VCaP (cell line): Measurements from ENCODE around the gene PAK6.

Experiments
- H3K27ac ChIP-seq: fragments of 450-650 bp; 2 replicates; pipeline ENCODE4 v1.5.1; 2017
- CTCF ChIP-seq: fragments of 450-650 bp; conservative IDR thresholded peaks from 2 replicates; pipeline ENCODE4 v1.5.1; 2017; ENCODE audit warnings: mild to moderate bottlenecking, moderate library complexity

PAK6 gene

GRCh38 chr15:40286061-40286532, 47.2 kb downstream of the PAK6 start:
- no peak for TF ChIP-seq CTCF
- H3K27ac ChIP-seq, result peak overlapping the region; percentile 99

- peak overlapping the region; percentile 99 for H3K27ac ChIP-seq
- no peak for TF ChIP-seq CTCF
Measured at GRCh38 chr15:40286794-40287193, 47.9 kb downstream of the PAK6 start.

- H3K27ac ChIP-seq, result peak overlapping the region; percentile 99
- TF ChIP-seq CTCF, result no peak
Measured at GRCh38 chr15:40287505-40287904, 48.6 kb downstream of the PAK6 start.

GRCh38 chr15:40287968-40288367, 49.1 kb downstream of the PAK6 start:
- H3K27ac ChIP-seq, result peak overlapping the region; percentile 99
- TF ChIP-seq CTCF, result no peak

- TF ChIP-seq CTCF, result peak; percentile 27
- H3K27ac ChIP-seq, result peak overlapping the region; percentile 99
Measured at GRCh38 chr15:40289140-40289775, 50.4 kb downstream of the PAK6 start.

GRCh38 chr15:40290545-40290917, 51.7 kb downstream of the PAK6 start:
- TF ChIP-seq CTCF, result no peak
- H3K27ac ChIP-seq, result peak overlapping the region; percentile 99

- peak overlapping the region; percentile 99 for H3K27ac ChIP-seq
- TF ChIP-seq CTCF, result no peak
Measured at GRCh38 chr15:40290918-40291574, 52.2 kb downstream of the PAK6 start.
